NCI-H510A treated with DMSO at 0.1 percent for 48 hours (cell line): Measurements from ENCODE around the gene TLE3.
"Not testable (repeated sequence)": the region's sequence is repeated elsewhere in the genome, so short reads cannot be mapped to it uniquely, and the experiment has no call there.

ENCODE experiments used
- DNase-seq: peaks from one replicate; lab custom pipeline; 2025; lab: John Stamatoyannopoulos, UW

Gene TLE3

DNA sequence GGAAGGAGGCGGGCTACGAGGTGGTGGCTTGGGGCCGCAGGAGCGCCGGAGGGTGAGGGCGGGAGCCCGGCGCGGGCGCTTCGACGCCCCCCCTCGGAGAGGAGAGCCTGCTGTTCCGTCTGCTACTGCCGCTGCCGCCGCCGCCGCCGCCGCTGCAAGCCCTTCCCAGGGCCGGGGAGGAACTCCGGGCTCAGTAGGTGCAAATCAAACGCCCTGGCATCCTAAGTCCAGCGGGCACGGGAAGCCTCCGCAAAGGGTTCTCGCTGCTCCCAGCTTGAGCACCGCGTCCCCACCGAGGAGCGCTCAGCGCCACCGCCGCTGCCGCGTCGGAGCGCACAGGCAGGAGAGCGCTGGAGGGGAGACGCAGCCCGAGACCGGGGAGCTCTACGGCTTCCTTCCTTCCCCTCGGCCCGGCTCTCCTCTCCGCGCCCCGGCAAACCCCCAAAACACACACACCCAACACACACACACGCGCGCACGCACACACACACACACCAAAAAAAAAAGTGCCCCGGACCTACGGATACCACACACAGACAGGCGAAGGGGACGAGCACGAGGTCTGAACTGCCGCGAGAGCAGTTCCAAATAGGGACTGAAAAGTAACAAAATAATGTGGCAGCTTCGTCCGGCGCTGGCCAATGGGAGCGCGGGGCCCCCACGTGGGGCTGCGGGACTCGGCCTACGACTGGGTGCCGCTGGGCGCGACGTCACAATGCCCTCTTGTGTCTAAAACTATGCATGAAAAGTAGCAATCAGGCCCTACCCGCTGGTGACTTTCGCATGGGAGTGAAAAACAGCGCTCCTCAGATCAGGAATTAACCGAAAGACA is at the start of gene TLE3:
TSS of gene TLE3 (minus strand) at position 597 of the 832 bp plus-strand sequence. CDS start 1,119 bp downstream, outside the sequence.
- peak; percentile 95 for DNase-seq

DNA sequence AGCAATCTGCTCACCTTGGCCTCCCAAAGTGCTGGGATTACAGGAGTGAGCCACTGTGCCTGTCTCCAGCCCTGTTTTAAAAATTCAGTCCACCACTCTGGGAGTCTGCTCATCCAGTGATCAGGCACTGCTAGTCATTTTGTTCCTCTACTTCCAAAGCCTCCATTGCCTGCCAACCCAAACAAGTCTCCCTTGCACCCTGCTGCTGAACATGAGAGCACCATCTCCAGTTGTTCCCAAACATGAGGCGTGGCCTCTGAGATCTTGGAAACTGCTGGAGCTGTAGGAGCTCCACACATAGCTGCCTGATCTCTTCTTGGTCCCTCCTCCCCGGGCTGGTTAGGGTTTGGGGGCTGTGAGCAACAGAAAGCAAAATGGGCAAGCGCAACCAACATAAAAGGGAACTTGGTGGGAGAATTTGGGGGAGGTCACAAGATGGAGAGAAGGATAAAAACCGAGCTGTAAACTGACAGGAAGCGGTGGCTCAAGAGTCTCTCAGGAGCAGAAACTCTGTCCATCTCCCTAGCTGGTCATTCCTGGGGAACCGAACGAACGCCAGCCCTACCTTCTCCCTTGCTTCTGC is 49.6 kb upstream of the TLE3 start:
- no peak for DNase-seq

DNA sequence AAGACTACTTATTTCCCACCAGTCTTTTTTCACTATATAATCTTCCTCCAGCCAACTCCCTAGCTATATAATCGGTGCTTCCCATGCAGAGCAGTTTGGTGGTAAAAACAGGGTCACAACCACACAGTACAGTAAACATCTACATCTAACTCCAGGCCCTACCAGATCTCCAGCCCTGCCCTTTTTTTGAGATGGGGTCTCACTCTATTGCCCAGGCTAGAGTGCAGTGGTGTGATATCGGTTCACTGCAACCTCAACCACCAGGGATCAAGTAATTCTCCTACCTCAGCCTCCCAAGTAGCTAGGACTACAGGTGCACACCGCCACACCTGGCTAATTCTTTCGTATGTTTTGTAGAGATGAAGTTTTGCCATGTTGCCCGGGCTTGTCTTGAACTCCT is 49.1 kb upstream of the TLE3 start:
- DNase-seq, result no peak

- DNase-seq, result no peak
Observed at GRCh38 chr15:70146162-70146561, 48.4 kb upstream of the TLE3 start.

- DNase-seq, result no peak
Observed at GRCh38 chr15:70145261-70145660, 47.5 kb upstream of the TLE3 start.

DNA sequence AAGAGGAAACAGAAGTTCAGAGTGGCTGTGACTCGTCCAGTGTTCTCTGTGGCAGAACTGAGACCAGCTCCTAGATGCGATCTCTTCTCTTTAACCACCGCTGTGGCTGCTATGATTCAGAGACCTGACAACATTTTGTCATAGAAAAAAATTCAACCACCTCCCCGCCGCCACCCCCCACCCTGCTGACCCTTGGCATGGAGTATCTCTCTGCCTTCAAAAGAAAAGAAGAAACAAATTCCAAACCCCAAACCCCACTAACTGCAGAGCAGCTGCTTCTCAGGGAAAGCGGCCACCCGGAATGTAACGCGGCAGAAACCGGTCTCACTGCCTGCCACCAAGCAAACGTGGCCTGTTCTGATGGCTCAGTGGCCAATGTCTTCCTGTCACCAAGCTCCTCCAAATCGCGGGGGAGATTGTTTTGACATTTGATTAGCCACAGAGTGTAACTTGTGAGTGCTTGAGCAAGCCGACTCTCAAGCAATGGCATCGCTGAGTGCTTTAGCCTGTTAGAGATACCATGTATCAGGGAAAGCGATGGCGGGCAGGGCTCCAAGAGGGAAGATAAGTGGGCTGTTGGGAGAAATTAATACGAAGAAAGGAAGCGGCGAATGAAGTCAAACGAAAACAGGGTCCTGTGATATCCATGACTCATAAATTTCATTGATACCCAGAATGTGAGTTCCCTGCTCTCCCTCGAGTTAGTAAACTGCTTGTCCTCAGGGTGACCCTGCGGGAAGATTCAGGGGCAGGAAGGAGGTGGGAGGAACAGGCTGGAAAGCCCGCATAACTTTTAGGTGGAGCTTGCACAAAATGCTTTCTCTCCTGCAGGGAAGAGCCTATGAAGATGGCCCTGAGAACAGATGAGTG is 44.8 kb upstream of the TLE3 start:
- DNase-seq, result no peak

- DNase-seq, result no peak
Observed at GRCh38 chr15:70142072-70142321, 44.3 kb upstream of the TLE3 start.

DNA sequence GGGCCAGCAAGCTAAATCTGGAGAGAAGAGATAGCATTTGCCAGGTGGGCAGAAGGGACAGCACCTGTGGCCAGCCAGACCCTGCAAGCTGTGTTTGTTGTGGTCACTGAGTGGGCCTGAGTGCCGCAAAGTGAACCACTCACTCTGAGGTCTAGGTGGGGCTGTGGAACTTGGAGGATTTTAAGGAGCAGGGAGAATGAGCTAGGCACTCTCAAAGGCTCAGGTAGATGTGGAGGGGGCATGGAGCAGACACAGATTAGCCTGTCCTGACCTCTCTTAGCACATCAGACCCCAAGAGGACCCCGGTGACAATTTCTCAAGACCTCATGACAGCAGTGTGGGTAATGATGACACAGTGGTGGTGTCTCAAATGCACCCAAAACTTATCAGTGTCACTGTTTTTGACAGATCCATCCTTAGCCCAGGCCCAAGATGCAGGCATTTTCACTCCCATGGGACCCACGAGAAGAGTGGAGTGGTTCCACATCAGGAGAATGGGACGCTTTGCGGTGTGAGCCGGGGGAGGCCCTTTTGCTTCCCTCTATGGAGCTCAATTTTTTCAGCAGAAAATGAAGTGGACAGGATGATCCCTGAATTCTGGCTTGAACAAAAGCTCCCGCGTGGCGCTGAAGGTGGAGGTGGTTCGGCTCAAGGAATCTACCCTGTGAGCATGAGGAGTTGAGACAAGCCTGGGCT is 43.8 kb upstream of the TLE3 start:
- DNase-seq, result no peak

- no peak for DNase-seq
Observed at GRCh38 chr15:70140543-70141375, 43.0 kb upstream of the TLE3 start.

DNA sequence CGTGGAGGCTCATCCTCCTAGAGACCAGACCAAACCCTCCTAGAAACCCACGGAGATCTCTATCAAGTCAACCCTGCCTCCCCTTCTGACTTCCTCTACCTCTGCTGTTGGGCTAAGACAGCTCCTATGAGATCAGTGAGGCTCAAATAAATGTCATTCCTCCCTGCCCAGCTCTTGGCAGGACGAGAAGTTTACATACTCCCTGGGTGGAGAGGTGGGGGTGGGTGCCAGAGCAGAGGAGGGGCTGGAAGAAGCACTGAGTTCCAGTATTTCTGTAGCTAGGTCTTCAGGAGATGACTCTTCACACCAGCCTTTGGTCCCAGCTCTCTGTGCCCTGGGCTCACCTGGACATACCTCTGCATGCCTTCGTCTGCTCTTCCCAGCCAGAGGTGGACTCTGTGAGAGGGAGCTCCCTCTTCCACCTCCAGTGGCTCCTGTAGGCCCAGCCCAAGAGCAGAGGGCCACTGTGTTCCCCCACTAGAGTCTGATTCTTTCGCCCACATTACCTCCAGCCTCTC is 42.4 kb upstream of the TLE3 start:
- no peak for DNase-seq

DNA sequence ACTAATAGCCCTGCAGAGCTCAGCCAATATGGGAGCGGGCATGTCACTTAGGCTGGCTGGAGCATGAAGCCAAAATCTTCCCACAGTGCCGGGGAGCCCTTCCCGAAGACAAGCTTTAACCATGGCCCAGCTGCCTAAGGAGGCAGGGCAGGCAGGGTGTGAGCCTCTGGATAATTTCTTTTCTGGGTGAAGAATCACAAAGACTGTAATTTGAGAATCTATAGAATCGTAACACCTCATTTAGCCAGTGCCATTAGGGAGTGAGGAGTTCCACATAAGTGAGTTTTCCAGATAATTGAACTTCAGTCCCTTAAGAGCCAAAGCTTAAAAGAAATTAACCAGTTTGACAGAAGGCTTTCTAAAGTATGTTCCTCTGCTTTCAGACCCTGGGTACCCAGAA is 40.2 kb upstream of the TLE3 start:
- no peak for DNase-seq

GRCh38 chr15:70137021-70137420 is 39.3 kb upstream of the TLE3 start:
- DNase-seq, result not testable (repeated sequence)

GRCh38 chr15:70133781-70134421 is 36.2 kb upstream of the TLE3 start:
- DNase-seq, result no peak

- DNase-seq, result no peak
Observed at GRCh38 chr15:70133296-70133695, 35.6 kb upstream of the TLE3 start.

- DNase-seq, result no peak
Observed at GRCh38 chr15:70132571-70132970, 34.9 kb upstream of the TLE3 start.

- no peak for DNase-seq
Observed at GRCh38 chr15:70132139-70132538, 34.4 kb upstream of the TLE3 start.

- no peak for DNase-seq
Observed at GRCh38 chr15:70128414-70129140, 30.9 kb upstream of the TLE3 start.

- no peak for DNase-seq
Observed at GRCh38 chr15:70127770-70128413, 30.2 kb upstream of the TLE3 start.

GRCh38 chr15:70127288-70127746 is 29.6 kb upstream of the TLE3 start:
- no peak for DNase-seq
